H54 (cell line): ENCODE results near the gene TNIP2.

Experiments
- DNase-seq: peaks from one replicate; pipeline ENCODE4 v3.0.0; 2011; ENCODE audit warnings: low spot score, mixed read lengths; ENCODE audit not compliant: insufficient read length
- FAIRE-seq: peaks from 3 replicates; lab custom pipeline; 2011; peaks lifted over from hg19 to GRCh38; lab: Jason Lieb, UNC
- POLR2A ChIP-seq: IDR thresholded peaks from 2 replicates; pipeline ENCODE4 v1.6.1; 2011; ENCODE audit warnings: low read depth, mild to moderate bottlenecking, low read length

Gene TNIP2, protein sequence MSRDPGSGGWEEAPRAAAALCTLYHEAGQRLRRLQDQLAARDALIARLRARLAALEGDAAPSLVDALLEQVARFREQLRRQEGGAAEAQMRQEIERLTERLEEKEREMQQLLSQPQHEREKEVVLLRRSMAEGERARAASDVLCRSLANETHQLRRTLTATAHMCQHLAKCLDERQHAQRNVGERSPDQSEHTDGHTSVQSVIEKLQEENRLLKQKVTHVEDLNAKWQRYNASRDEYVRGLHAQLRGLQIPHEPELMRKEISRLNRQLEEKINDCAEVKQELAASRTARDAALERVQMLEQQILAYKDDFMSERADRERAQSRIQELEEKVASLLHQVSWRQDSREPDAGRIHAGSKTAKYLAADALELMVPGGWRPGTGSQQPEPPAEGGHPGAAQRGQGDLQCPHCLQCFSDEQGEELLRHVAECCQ

DNA sequence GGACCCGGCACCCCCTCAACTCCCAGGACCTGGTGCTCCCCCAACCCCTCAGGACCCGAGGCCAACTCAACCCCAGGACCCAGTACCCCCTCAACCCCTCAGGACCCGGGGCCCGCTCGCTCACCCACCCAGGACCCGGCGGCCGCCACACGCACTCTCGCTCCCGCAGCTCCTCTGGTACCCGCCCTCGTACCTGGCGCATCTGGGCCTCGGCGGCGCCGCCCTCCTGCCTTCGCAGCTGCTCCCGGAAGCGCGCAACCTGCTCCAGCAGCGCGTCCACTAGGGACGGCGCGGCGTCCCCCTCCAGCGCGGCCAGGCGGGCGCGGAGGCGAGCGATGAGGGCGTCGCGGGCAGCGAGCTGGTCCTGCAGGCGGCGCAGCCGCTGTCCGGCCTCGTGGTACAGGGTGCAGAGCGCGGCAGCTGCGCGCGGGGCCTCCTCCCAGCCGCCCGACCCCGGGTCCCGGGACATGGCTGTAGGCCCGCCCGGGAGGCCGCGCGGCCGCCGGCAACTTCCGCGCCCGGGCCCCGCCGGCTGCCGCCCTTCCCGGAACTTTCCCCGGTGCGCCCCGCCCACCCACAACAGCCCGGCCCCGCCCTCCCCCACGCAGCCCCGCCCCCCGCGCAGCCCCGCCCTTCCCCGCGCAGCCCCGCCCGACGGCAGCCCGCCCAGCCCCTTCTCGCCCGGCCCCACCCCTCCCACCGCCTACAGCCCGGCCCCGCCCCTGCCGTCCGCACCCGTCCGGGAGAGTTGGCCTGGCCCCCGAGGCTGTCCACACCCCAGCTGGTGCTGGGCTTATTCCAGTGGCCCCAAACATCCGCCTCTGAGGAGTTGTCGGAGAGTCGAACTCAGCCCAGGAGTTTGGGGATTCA is at the start of gene TNIP2:
TNIP2 (minus strand) TSS at position 516 of the 870 bp plus-strand sequence; CDS start at position 469, 47 bp downstream.
- DNase-seq: peak; percentile 89
- peak; percentile 71 for TF ChIP-seq POLR2A
- no peak for FAIRE-seq

DNA sequence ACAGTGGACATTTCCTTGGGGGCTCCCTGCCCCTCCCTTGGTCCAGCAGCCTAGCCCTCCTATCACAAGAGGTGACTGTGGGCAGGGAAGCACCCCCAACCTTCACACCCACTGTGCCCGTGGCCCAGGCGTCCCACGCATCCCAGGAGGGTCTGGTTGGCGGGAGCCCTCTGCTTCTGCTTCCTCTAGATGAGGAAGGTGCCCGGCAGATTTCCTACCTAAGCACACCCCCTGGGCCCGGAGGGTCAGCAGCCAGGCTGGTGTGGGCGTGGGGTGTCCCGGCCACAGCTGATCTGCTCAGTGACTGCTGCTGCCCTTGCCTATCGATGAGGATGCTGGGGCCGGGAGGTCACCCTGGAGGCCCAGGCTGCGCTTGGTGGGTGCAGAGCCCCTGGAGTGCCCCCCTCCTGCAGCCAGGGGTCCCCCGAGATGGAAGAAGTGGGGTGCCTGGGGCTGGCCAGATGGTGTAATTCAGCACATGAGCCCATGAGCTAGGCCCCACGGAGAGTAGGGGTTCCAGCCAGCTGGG is 48.9 kb upstream of the TNIP2 start:
- no peak for TF ChIP-seq POLR2A
- DNase-seq: no peak
- FAIRE-seq: no peak

DNA sequence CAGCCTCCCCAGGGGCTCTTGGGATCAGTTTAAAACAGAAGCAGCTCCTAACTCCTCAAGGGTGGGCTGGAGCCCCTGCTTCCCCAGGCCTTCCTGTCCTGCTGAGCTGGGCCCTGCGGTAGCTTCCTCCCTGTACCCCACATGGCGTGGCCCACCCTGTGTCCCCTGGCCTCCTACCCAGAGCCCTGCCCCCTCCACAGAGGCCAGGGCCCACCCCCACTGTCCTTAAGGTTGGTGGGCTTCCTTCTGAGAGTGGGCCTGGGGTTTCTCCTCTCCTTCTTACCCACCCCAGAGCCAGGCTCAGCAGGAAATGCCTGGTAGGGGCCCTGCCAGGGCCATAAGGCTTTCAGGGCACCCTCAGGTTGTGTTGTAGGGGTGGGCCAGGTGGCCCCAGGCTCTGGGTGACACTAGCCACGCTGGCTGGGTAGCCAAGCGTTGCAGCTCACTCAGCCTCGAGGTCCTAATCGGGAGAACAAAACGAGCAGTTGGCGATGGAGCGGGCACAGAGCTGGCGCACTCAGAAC is 48.4 kb upstream of the TNIP2 start:
- DNase-seq (no peak), FAIRE-seq (no peak)
- no peak for TF ChIP-seq POLR2A

DNA sequence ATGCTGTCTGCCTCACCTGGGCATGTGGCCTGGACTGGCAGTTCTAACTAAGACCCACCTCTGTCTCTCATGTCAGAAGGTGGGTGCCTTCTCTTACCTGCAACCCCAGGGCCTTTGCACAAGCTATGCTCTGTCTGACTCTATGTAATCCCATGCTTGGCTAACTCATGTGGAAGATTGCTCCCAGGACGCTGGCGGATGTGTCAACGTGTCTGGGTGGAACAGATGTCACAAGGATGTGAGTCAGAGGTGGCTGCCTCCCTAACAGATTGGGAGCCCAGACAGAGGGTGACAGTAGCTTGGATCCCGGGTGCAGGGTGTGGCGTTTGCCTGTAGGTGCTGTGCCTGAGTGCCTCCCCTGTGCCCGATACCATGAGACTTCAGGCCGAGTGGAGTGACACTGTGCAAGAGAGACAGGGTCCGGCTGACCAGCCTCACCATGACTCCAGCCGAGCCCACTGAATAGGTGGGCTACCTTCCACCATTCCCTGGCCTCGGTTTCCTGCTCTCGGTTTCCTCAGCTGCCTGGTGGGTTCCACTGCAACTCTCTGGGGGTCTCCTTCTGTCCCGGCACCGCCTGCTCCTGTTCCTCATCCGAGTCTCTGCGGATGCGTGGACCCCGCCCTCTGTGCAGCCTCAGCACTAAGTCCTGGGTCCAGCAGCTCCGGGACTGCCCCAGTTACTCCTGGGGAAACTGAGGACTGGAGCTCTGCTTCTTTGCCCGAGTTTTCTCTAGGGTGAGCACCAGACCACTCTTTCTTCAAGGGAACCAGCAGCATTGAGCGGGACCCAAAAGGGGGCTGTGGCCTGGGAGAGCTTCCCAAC is 47.7 kb upstream of the TNIP2 start:
- DNase-seq: no peak
- TF ChIP-seq POLR2A: no peak
- no peak for FAIRE-seq

DNA sequence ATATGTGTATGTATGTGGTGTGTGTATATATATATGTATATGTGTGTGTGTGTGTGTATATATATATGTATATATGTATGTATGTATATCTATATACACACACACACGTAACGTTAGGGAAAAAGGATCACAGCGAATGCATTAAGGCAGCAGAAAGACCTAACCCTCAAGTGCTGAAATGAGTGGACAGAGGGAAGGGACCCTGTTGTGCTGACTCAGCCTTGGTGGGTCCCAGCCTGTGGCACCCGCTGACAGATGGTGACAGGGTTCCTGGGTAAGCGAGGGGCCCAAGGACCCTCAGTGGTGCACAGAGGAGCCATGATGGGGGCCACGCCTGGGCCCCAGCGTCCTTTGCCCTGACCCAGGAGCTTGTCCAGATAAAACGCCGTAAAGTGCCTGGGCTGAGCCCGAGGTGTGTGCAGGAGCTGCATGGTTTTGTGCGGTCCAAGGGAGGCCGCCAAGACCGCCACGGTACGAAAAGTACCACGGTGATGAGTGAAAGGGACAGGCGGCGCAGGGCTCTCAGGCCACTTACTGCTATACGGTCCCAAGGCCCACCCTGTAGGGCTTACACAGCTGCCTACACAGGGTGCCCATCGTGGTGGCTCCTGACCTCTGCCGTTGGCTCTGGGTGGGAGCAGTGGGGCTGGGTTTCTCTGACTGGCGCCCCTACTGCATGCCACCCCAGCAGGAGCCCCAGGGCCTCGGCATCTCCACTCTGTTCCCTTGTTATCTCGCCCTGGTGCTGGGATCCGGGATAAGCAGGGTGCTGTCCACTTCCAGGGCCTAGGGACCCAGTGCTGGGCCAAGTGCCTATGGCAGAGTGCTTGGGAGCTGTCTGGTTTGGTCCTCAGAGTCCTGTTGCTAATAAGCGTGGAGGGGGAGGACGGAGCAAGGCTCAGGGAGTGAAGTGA is 46.7 kb upstream of the TNIP2 start:
- DNase-seq: no peak
- TF ChIP-seq POLR2A: no peak
- FAIRE-seq: no peak

DNA sequence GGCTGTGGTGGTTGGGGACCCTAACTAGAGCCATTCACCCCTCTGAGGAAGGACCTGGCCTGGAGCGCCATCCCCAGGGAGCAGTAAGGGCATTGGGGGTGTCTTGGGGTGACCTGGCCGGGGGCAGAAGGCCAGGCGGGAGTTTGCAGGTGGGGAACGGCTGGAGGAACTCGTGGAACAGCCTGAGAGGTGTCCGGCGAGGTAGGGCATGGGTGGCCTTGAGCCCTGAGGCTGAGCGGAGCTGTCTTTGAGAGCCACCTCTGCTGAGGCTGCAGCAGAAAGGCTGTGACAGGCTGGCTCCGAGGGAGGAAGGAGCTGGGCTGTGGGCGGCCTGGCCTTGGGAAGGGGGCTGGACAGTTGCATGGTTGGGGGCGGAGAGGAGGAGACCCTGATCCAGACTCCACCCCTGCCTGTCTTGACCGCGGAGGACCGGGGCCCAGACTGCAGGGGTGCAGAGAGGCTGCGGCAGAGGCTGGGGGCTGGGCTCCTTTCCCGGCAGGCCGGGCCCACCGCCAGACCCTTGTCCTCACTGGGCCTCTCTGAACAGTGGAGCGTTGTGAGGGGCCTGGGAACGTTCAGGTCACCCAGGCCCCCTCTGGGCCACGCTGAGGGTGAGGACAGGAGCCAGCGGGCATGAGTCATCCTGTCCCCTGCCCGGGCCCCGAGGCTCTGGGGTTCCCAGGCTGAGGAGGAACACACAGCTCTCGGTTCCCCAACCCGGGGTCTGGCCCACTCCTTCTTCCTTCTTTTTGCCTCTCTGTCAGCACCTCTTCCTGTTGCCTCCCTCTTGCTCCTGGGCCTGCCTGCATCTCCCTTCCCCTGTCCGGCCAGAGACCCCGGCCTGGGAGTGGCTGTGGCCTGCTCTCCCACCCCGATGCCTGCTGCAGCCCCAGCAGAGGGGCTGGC is 44.8 kb upstream of the TNIP2 start:
- DNase-seq: no peak
- no peak for TF ChIP-seq POLR2A
- no peak for FAIRE-seq

DNA sequence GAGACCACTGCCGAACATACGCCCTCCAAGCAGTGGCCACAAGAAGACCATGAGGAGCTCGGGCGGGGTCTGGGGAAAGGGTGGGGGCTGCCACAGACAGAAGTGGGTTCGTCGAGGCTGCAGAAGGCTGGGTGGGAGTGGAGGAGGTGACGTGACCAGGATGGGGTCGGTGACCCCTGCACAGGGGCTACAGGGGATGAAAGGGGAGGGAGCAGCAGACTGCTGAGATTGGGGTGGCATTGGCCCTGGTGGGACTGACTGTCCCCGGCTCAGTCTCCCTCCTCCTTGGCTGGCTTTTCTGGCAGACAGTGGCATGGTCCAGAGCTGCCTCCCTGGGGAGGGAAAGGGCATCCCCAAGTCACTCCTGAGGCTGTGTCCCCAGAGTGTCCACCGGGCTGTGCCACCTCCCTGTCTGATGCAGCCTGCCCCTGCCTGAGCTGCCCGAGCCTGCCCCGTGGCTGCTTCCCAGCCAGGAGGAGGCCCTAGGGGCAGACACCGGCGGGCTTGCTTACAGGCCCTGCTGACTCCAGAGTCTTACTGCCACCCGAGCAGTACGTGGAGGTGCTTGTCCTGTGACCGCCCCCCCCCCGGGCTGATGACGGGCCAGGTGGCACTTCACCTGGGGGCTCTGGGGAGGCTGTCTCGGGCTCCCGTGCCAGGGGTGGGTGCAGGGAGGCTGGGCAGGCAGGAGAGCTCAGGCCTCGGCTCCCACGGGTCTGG is 44.0 kb upstream of the TNIP2 start:
- no peak for TF ChIP-seq POLR2A
- DNase-seq: no peak
- no peak for FAIRE-seq

DNA sequence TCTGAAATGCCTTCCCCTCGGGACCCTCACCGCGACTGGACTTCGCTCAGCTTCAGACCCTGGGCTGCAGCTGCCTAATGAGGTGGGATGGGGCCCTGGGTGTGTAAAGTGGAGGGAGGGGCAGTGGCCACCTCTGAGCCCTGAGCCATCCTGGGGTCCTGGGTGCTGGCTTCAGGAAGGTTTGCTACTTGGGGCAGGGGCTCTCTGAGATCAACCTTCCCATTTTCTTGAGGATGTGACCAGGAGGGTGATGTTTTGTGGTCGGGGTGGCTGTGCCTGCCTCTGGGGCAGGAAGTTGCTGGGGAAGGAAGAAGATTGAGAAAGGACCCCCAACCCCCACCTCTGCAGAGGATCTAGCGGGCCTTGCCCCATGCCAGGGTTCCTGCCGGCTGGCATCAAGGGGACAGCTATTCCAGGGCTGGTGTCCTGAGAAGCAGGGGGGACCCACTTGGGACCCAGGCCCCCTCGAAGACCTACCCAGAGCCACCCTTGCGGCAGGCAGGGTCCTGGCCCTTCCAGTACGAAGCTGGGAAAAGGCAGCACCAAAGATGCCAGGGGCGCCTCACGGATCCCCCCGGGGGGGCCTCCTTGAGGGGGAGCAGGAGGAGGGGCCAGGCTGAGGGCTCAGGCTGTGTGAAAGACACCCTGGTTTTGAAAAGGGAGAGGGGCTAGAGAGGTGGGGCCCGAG is 43.2 kb upstream of the TNIP2 start:
- no peak for FAIRE-seq
- TF ChIP-seq POLR2A: no peak
- DNase-seq: no peak

DNA sequence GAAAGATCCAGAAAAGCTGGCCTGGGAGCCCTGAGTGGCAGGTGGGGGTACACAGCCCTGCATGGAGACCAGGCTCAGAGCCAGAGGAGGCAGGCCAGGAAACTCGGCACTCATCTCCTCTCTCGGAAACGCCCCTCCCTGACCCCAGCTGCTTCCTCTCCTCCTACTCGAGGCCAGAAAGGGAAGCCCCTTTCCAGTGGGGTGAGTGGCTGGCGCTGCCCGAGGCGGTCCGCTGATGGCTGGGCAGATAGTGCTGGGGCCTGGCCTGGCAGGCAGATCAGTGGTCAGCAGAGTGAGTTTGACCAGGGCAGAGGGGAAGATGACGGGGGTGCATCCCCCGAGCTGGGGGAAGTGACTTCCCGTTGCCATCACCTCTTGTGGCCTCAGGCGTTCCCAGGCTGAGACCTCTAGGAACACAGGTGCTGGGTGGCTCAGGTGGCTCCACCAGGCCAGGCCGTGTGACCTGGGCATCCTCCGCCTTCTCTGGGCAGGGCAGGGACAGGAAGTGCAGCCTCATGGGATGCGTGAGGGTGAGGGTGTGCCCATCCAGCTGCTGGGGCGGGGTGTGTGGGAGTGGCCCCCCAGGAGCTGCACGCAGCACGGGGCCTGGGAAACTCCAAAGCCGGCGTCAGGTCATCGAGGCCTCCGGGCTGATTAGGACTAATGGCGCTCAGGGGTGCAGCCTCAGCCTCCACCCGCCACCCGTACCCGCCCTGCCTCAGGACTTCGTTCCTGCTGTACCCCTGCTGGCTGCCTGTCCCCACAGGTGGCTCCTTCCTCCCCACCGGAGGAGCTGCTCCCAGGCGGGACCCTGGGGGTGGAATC is 42.5 kb upstream of the TNIP2 start:
- FAIRE-seq (no peak), DNase-seq (no peak)
- no peak for TF ChIP-seq POLR2A
